HG03159 (cell line): Measurements from ENCODE around the gene ANTXRL.
"Not testable (repeated sequence)": the region's sequence is repeated elsewhere in the genome, so short reads cannot be mapped to it uniquely, and the experiment has no call there.

Experiments
- ATAC-seq: cut with Tn5 transposase; IDR thresholded peaks from one replicate; pipeline ENCODE4 v1.9.1; 2021; ENCODE audit warnings: mild to moderate bottlenecking, moderate library complexity; ENCODE audit not compliant: unreplicated experiment

ANTXRL gene

DNA sequence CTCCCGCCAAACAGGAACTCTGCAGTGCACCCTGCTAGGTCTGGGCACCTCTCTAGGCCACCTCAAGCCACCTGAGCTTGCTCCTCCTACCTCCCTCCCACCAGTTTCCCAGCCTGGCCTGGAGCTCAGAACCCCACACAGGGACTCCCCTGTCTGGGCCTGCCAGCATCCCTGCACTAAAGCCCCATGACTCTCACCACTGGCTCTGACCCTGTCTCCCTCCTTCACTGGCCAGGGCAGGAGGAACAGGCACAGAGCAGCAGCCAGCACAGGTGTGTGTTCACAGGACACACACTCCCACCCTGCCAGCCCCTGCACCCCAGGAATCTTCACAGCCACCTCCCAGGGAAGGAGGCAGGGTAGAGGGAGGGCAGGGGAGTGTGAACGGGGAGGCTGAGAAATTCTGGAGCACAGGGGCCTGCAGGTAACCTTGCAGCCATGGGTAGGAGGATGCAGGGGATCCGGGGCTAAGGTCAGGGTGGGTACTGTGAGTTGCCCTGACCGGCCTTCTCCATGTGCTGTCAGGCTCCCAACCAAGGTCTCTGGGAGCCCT is 13.9 kb upstream of the ANTXRL start:
- no peak for ATAC-seq

- ATAC-seq: no peak
Measured at GRCh38 chr10:46273506-46274477, 13.0 kb upstream of the ANTXRL start.

- ATAC-seq: no peak
Measured at GRCh38 chr10:46277840-46278239, 9.0 kb upstream of the ANTXRL start.

DNA sequence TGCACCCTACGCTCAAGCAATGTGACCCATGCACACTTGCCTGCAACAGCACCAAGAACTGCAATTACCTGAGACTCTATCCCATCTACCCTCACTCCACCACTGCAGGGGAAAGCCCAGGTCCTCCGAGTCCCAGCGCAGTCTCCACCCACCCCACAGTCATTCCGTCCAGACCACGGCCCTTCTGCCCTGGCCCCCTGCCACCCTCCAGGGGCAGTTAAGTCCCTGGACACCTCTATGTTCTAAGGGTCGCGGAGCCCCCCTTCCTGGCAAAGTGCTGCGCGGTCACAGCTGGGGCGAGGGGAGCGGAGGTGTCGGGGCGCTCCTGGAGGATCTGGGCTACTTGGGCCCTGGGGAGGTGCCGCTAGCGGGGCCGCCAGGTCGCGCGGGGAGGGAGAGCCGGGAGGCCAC is 4.4 kb upstream of the ANTXRL start:
- ATAC-seq: not testable (repeated sequence)

DNA sequence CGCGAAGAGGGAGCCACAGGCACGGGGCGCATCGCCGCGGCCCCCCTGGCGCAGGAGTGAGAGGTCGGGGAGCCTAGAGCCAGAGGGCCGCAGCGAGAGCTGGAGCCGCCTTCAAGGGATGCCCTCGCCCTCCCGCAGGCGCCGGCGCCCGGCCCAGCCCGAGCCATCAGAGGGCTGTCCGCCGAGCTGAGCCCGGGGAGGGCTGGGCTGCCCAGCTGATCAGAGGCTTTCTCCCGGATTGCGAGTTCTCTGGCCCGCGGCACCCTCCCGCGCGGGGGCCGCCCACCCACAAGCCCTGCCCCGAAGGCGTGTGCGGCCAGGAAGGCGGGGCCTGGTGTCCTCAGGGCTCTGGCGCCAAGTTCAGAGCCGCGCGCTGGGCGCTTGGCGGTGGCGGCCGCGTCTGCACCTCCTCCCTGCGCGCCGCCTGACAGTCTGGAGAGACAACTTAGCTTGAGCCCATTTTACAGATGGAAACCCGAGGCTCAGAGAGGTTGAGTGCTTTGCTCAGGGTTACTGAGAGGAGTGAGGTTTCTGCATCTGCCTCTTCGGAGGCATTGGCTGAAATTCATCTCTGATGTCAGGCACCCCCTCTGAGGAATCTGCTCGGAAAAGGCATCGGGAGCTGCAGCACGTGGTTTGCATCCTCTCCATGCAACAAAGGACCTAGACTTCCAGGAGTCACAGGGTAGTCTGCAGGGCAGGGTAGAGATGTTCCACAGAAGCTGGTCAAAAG is 3.8 kb upstream of the ANTXRL start:
- no peak for ATAC-seq

GRCh38 chr10:46283580-46284285 is 3.1 kb upstream of the ANTXRL start:
- ATAC-seq: no peak

- ATAC-seq: peak; percentile 90
Measured at GRCh38 chr10:46284286-46285229, 2.2 kb upstream of the ANTXRL start.

GRCh38 chr10:46285300-46285699 is 1.5 kb upstream of the ANTXRL start:
- ATAC-seq: peak; percentile 22

- no peak for ATAC-seq
Measured at GRCh38 chr10:46285966-46286620, 704 bp upstream of the ANTXRL start.

- no peak for ATAC-seq
Measured at GRCh38 chr10:46287846-46288477, 1.2 kb downstream of the ANTXRL start.

DNA sequence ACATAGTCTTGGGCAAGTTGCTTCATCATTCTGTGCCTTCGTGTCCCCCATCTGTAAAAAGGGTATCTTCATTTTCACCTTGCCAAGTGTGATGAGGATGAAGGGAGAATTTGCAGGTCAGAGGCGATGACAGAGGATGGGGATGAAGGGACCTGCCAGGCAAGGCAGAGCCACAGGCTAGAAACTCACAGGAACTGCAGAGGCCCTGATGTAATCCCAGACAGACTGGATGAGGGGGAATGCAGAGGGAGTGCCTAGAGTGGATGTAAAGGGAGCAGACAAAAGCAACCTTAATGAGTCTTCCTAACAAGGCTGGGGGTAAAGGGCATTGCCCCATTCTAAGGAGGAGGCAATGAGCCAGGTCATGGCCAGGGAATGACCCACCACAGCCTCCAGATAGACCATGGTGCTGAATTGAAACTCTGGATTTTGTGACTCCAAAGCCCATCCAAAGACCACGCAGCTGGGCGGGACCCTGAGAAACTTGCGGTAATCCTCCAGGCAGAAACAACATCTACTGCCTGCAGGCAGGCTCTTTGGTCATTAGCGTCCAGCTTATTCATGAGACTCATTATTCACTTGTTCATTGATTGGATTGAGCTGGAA is 1.9 kb downstream of the ANTXRL start:
- ATAC-seq: no peak

DNA sequence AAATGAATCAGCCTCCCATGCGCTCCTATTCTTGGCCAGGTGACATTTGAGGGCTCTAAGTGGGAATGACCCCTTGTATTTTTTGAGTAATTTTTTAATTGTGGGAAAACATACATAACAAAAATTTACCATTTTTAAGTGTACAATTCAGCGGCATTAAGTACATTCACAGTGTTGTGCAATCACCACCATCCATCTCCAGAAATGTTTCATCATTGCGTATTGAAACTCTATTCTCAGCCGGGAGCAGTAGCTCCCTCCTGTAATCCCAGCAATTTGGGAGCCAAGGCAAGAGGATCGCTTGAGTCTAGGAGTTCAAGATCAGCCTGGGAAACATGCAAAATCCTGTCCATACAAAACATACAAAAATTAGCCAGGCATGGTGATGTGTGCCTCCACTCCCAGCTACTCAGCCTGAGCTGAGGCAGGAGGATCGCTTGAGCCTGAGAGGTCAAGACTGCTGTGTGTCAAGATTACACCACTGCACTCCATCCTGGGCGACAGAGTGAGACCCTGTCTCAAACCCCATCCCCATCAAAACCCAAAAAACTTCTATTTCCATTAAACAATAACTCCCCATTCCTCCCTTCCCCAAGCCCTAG is 2.5 kb downstream of the ANTXRL start:
- no peak for ATAC-seq

GRCh38 chr10:46290101-46290886 is 3.5 kb downstream of the ANTXRL start:
- no peak for ATAC-seq

GRCh38 chr10:46291817-46292572 is 5.2 kb downstream of the ANTXRL start:
- ATAC-seq: no peak

GRCh38 chr10:46292573-46293023 is 5.8 kb downstream of the ANTXRL start:
- ATAC-seq: no peak

DNA sequence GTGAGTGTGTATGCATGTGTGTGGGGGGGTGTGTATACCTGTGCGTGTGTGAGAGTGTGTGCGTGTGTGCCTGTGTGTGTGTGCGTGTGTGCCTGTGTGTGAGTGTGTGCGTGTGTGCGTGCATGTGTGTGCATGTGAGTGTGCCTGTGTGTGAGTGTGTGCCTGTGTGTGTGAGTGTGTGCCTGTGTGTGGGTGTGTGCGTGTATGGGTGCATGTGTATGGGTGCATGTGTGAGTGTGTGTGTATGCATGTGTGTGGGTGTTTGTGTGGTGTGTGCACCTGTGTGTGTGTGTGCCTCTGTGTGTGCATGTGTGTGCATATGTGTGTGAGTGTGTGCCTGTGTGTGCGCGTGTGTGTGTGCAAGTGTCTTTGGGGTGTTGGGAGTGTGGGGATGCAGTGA is 6.4 kb downstream of the ANTXRL start:
- ATAC-seq: no peak
